Neural progenitor cell (in vitro differentiated cells): ENCODE measurements around the gene FBXO46.

Source experiments
- CTCF ChIP-seq: fragments of 200-600 bp; sonication (generic); IDR thresholded peaks from 2 replicates; pipeline ENCODE4 v1.5.1; 2017; ENCODE audit warnings: antibody characterized with exemption, mild to moderate bottlenecking
- EZH2 ChIP-seq: fragments of 200-600 bp; sonication (generic); IDR thresholded peaks from 2 replicates; pipeline ENCODE4 v1.6.1; 2017; ENCODE audit warnings: antibody characterized with exemption, mild to moderate bottlenecking, moderate library complexity
- EZH2phosphoT487 ChIP-seq: fragments of 200-600 bp; sonication (generic); IDR thresholded peaks from 2 replicates; pipeline ENCODE4 v1.6.1; 2017; ENCODE audit warnings: antibody characterized with exemption

- TF ChIP-seq CTCF, result no peak
- TF ChIP-seq EZH2, result no peak
- no peak for TF ChIP-seq EZH2phosphoT487
Observed at GRCh38 chr19:45778010-45778661, 47.4 kb upstream of the FBXO46 start.
